HG03565 (cell line): Measurements from ENCODE around the gene RASIP1.
A peak's percentile ranks its signal among the peaks of the same experiment; 100 is the strongest.
"Not testable (repeated sequence)": the region's sequence is repeated elsewhere in the genome, so short reads cannot be mapped to it uniquely, and the experiment has no call there.

Source experiments
- ATAC-seq: cut with Tn5 transposase; IDR thresholded peaks from one replicate; pipeline ENCODE4 v1.9.1; 2021; ENCODE audit warnings: mild to moderate bottlenecking, moderate library complexity; ENCODE audit not compliant: unreplicated experiment

Gene RASIP1

DNA sequence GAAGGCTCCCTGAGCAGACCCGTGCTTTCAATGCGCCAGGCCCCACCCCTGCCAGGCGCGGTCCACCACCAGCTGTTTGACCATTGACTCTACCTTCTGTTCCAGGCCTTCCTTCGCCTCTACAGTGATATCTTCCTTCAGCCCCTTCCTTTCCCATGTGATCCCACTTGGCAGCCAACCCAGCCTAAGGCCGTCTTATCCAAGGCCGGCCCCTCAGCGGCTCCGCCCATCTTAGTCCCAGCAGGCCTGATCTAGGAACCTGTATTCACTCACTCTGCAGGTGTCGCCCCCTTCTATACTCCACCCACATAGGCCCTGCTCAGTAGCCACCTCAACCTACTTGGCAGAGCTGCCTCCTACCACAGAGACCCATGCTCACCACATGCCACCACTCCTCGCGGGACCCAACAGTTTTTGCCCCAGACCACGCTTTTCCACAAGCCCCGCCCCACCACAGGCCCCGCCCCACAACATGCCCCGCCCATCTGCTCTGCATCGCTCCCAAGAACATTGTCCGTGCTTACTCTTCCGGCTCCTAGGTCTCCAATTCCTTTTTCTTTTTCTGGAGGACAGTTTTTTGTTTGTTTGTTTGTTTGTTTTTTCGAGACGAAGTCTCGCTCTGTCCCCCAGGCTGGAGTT, 2.9 kb downstream of the RASIP1 start:
- ATAC-seq: no peak

- no peak for ATAC-seq
These were observed 5.3 kb downstream of the RASIP1 start for GRCh38 chr19:48735031-48735615.

DNA sequence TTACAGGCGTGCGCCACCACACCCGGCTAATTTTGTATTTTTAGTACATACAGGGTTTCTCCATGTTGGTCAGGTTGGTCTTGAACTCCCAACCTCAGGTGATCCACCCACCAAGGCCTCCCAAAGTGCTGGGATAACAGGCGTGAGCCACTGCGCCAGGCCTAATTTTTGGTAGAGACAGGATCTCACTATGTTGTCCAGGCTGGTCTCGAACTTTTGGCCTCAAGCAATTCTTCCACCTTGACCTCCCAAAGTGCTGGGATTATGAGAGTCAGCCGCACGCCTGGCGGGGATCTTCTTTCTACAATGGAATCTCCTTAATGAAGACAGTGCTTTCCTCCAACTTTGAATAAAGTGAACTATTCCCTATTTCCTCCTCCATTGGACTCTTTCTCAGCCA, 5.8 kb downstream of the RASIP1 start:
- no peak for ATAC-seq

DNA sequence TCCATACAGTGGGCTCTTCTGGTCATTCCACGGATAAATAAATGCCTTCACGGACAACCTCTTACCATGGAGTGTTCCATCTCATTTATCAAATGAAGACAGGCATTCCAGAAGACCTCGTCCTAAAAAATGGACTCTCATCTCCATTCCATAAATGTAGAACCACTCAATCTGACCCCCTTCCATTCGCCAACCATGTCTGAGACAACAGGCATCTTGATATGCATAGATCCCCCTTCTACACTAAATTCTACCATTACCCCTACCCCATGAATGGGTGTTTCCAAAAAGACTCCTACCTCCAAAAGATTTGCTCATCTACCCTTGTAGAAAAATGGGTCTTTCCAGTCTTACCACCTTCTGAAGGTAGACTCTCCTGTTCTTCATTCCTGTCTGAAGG, 9.0 kb downstream of the RASIP1 start:
- ATAC-seq: no peak

GRCh38 chr19:48728911-48729664, 11.3 kb downstream of the RASIP1 start:
- ATAC-seq: no peak

GRCh38 chr19:48726556-48726955, 13.9 kb downstream of the RASIP1 start:
- no peak for ATAC-seq

GRCh38 chr19:48724796-48725753, 15.3 kb downstream of the RASIP1 start:
- ATAC-seq: no peak

DNA sequence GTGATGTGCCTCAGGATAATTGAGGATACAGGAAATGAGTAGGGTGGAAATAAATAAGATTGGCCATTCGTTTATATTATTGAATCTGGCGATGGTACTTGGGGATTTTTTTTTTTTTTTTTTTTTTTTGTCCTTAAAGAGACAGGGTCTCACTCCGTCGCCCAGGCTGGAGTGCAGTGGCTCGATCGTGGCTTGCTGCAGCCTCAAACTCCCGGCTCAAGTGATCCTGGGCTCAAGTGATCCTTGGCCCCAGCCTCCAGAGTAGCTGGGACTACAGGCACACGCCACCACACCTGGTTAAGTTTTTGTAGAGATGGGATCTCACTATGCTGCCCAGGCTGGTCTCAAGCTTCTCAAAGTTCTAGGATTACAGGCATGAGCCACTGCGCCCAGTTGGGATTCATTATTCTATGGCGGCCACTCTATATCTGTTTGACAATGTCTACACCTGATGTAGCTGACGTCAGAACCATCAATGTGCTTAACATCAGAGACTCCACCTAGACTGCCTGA, 18.2 kb downstream of the RASIP1 start:
- no peak for ATAC-seq

GRCh38 chr19:48720613-48721296, 19.7 kb downstream of the RASIP1 start:
- ATAC-seq: peak; percentile 82

DNA sequence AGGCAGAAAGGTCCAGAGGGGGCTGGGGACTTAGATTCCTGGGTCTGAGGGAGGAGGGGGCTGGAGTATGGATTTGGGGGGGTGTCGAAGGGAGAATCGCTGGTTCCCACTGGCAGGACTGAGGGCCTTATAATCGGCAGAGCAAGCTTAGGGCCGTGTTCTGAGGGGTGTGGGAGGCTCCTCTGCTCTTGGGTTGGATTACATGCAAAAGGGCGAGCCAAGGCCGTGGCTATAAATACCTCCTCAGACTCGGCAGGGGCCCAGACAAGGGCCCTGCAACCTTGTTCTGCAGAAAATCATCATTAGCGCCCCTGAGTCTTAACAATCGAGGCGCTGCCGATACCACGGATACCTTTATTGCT, 20.2 kb downstream of the RASIP1 start:
- no peak for ATAC-seq

DNA sequence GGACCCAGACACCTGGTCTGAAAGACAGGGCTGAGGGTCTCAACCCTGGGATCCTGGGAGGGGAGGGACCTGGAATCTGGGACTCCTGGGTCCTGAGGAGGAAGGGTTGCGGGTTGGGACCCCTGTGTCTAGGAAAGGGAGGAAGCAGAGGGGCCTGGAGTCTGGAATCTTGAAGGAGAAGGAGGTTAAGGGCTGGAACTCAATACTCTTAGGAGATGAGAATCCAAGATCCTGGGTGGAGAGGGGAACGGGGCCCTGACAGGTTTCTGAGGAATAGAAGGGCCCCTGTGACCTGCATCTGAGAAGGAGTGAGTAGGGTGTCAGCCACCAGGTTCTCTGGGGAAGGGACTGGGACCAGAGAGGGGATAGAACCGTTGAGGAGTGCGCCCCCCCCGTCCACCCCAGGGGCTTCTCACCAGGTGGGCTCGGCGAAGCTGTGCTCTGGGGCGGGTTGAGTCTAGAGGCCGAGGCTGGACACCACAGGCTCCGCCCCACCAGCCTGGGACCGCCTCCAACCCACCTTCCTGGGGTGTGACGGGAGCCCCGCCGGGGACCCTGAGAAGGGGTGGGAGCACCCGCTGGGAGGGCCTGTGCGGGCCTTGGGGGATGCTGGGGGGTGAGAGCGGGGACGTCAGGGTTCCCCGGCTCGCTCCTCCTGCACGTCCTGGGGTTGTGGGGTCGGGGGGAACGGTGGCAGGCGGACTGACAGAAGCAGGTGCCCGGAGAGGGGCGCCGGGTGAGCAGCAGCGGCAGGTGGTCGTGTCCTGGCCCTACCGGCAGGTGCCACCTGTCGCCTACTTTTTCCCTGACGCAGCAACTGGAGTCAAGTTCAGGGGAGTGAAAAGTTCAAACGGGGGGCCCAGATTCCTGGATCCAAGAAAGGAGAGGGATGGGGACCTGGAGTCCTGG, 20.9 kb downstream of the RASIP1 start, which contains the start of gene MAMSTR:
TSS of gene MAMSTR (minus strand) at position 463 of the 909 bp plus-strand sequence. CDS start 694 bp downstream, outside the sequence.
- ATAC-seq: no peak

DNA sequence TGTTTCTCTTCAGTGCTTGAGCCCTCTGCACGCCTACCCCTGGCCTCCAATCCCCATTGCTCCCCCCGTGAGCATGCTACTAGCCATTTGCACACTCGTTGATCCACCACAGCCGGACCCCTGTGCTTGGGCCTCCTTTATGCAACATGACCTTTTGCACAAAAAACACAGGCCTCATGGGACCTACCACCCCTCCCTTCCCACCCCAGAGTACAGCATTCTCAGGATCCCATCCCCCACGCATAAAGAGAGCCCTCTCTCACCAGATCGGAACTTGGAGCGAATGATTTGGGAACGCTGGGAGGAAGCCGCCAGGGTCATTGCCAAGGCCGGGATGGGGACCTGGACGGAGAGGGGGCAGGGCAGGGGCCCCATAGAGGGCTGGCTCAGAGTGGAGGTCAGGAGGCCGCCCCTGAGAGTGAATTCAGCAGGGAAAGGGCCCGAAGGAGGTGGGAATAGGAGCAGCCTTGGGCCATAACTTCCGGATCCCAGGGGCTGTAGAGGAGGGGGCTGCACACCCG, 21.6 kb downstream of the RASIP1 start:
- ATAC-seq: no peak

DNA sequence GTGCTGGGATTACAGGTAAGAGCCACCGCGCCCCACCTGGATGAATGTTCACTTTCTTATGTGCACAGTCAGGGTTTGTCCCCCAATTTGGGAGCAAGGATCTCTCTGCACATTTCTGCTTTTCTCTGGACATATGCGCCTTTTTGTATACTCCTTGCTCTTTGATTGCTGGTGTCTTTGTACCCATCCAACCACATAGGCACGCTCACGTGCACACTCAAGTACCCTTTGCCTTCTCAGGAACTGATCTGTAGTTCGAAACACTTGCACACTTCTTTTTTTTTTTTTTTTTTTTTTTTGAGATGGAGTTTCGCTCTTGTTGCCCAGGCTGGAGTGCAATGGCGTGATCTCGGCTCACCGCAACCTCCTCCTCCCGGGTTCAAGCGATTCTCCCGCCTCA, 22.3 kb downstream of the RASIP1 start:
- not testable (repeated sequence) for ATAC-seq

DNA sequence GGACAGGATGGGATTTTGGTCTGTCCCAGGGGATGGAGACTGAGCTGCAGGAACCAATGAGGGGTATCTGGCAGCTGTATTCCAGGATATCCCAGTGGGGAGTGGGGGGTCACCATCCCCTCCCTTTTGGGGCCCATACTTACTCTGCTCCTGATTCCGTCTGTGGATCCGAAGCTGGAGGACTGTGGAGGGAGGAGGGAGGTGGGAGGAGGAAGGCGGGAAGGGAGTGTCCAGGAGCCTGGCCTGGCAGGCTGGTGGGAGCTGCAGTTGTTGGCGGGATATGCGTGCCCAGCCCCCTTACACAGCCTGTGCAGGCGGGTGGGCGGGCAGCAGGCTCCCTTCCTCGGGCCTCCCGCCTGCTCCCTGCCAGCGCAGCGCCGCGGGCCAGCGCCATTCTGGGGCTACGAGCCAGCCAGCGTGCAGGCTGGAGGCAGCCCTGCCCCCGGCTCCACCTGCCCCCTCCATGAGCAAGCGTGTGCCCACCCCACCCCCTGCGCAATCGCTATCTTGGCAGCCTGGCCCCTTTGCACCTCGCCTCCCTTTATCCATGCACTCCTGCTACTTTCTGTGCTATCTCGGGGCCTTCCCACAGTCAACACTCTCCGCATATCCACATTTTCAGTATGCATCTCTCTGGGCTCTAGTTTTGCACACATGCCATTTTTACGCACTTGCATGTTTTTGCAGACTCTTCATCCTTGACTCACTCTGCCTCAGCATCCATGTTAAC, 23.7 kb downstream of the RASIP1 start:
- ATAC-seq: no peak

- ATAC-seq: no peak
These were observed 24.7 kb downstream of the RASIP1 start for GRCh38 chr19:48715681-48716171.

DNA sequence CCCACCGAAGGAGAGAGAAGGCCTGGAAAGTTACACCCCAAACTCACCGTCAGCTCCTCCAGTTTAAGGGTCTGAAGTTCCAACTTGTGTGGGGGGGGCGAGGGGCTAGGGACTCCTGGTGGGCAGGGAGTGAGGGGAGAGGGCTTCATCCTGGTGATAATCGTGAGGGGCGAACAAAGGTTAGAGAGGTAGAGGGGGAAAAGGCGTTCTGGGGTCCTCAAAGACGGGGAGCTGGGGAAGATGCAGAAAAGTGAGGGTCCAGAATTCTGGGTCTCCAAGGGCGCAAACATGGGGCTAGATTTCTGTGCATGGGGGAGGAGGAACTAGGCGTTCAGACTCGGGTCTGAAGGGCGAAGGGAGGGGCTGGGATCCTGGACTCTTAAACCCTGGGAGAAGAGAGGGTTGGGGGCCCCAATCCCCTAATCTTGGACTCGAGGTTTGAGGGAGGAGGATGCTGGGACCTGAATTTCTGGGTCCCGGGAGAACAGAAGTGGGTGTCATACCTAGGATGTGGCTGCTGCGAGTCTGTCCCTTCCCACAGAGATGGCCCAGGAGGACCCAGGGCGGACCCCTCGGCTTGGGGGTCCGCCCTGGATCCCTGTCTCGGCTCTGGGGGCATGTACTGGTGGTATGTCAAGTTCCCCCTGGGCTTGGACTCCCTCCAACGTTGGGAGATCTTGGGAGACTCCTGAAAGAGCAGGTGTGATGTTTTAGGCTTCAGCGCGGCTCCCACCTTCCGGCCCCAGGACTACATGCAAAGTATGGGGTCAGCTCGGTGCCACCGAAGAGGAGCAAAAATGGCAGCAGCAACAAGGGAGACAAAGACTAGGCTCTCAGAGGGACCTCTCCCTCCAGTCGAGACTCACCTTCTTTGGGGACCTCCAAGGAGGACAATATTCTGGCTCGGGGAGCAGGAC, 25.4 kb downstream of the RASIP1 start:
- ATAC-seq: no peak
